T47D (cell line): ENCODE data around the gene GRID2.

Experiments
- DNase-seq, 2 experiments: peaks; one replicate each; pipeline versions ENCODE4 v3.0.0 to v3.0.0-alpha.2; 2011 to 2012; ENCODE audit warnings: low read depth in 1 of 2, low spot score in 1 of 2
- JUND ChIP-seq: IDR thresholded peaks from 2 replicates; pipeline ENCODE4 v1.6.1; 2012; ENCODE audit warnings: low read depth
- in situ Hi-C: cut with HindIII; loops from 2 replicates; pipeline ENCODE4 v1.10.0; 2016; ENCODE audit warnings: low sequenced_read_pairs, low pct_unique_long_range_greater_than_20kb

Gene GRID2

DNA sequence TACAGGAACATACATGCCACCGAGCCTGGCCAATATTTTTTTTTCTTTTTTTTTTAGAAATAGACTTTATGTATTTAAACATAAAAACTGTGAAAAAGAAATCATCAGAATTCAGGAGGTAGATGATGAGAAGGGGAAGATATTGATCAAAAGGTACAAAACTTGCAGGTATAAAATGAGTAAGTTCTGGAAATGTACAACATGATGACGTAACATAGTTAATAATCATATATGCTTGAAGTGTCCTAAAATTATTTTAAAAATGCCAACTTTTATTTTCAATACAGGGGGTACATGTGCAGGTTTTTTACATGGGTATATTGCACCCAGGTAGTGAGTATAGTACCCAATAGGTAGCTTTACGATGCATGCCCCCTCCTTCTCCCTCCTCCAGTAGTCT is 337.6 kb downstream of the GRID2 start:
- TF ChIP-seq JUND, result no peak
- in situ Hi-C loops, result no loop called here

DNA sequence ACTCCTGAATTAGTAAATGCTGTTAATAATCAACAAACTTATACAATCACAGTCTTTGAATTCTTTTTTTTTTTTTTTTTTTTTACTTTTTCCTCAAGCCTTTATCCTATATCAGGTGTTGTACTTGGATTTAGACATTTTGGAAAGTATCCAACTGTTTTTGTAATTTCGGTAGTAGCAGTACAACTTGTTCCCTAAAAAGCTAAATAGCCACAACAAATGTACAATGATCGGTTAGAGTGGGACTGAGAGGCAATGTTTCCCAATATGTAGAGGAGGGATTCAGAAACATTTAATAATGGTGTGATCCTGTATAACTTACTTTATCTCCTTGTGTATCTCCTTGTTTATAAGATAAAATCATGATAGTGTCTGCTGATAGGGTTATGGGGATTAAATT is 343.1 kb downstream of the GRID2 start:
- no peak for DNase-seq
- in situ Hi-C loops, result no loop called here
- no peak for TF ChIP-seq JUND

More for the DNA sequence above, 337.6 kb downstream of the GRID2 start:
- DNase-seq, result no peak

DNA sequence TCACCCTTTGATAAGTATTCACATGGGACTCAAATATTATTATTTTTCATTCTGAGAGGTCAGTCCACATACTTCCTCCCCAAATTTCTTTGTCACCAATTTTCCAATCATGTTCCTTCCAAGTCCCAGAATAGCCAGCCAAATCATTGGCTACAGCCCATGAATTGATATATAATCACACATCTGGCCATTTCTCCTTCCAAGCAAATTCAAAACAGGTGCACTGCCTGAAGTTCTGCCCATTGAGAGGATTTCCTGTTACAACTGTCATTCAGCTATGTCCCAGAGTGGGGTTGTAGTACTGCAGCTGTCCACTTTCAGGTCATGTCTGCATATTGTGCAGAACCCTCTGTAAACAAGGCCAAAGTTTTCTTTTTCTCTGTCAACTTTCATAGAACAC is 347.8 kb downstream of the GRID2 start:
- in situ Hi-C loops, result no loop called here
- DNase-seq, result no peak
- no peak for TF ChIP-seq JUND

DNA sequence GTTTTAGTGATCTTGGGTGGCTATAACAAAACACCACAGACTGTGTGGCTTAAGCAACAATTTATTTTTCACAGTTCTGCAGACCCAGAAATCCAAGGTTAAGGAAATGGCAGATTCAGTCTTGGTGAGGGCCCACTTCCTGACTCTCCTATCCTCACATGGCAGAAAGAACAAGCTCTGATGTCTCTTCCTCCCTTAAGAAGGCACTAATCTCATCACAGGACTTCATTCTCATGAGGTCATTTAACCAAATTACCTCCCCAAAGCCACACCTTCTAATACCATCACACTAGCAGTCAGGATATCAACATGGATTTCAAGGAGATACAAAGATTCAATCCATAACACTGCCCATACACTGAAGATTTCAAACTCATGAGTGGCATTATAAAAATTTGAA is 350.3 kb downstream of the GRID2 start:
- TF ChIP-seq JUND, result no peak
- in situ Hi-C loops, result no loop called here
- DNase-seq, result no peak

DNA sequence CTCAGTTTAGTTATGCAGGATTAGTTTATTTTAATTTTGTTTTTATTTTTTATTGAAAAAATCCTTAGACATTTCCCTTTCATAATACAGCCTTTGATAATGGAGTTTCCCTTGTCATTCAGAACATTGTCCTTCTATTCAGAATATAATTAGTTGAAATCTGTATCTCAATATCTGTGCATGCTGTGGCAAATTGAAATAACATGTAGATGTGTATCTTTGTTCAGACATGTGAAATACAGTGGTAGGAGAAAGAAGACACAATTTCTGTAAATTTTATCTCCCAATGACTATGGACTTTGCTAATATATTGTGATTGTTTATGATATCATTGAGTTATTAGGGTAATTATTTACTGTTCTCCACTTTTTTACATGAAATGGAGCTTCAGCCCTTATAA is 353.9 kb downstream of the GRID2 start:
- no peak for DNase-seq
- TF ChIP-seq JUND, result no peak
- in situ Hi-C loops, result no loop called here

DNA sequence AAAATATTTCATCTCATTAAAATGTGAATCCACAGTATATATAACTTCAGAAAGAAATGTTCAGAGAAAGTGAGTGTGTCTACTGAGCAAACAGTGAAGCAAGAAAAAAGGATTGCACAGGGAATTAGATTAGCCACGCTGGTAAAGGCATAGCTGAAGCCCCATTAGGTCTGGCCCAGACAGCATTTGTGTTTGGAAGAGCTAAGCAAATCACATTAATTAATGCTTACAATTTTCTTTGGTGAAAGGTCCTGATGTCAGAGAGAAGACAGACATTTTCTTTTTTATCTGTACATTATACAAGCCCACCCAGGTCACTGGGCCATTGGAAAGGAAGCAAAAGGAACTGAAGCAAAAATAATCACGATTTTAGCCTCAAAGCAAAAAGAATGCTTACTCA is 354.6 kb downstream of the GRID2 start:
- no peak for DNase-seq
- no peak for TF ChIP-seq JUND
- in situ Hi-C loops, result no loop called here

DNA sequence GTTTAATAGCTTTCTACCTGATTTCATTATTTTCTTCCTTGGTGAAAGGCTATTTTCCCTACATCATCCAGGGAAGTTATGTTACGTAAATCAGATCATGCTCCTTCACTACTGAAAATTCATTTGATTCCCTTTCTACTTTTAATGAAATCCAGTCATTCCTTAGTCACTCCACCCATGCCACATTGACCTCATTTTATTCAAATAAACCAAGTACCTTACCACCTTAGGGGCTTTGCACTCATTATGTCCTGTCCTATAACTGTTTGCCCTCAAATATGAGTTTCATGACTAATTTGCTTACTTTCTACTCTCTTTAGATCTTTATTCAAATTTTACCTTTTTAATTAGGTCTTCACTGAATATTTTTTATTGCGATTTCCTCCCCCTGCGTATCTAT is 374.0 kb downstream of the GRID2 start:
- TF ChIP-seq JUND, result no peak
- DNase-seq, result no peak
- in situ Hi-C loops, result no loop called here

DNA sequence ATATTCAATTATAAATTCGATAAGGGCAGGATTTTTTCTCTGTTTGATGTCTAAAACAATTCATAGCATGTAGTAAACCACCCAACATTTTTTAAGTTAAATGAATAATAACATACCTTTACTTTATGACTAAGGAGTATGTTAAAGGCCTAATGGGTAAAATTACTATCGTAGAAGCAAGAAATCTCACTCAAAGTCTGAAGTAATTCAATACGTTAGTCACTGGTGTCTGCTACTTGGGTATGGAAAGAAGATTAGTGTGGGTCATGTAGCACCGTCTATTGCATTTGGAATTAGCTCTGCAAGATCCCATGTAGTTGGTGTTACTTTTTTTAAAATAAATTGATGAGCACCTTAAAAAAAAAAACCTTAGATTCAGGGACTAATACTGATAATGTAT is 374.5 kb downstream of the GRID2 start:
- DNase-seq, result no peak
- in situ Hi-C loops, result no loop called here
- TF ChIP-seq JUND, result no peak

DNA sequence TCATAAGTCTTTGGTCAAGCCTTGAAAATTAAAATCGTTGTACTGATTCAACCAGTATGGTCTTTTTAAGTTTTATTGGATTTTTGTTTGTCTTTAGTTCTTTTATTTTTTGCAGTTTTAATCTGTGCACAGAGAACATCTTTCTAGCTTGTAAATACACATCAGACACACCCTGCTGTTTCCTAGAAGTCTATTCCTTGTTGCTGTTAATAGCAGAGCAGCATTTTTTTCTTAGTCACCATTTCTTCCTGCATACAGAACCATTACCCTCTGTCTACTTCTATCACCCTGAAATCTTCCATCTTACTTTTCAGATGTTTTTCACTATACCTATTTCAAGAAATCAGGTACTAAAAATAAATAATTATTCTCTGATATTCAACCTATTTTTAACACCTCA is 375.4 kb downstream of the GRID2 start:
- TF ChIP-seq JUND, result no peak
- in situ Hi-C loops, result no loop called here
- no peak for DNase-seq

DNA sequence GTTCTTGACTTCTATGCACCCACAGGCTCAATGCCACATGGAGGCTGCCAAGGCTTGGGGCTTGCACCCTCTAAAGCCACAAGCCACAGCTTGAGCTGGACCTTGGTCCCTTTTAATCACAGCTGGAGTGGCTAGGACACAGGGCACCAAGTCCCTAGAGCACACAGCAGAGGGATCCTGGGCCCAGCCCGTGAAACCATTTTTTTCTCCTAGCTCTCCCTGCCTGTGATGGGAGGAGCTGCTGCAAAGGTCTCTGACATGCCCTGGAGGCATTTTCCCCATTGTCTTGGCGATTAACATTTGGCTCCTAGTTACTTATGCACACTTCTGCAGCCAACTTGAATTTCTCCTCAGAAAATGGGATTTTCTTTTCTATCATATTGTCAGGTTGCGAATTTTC is 410.9 kb downstream of the GRID2 start:
- in situ Hi-C loops, result no loop called here
- TF ChIP-seq JUND, result no peak
- DNase-seq, result no peak

DNA sequence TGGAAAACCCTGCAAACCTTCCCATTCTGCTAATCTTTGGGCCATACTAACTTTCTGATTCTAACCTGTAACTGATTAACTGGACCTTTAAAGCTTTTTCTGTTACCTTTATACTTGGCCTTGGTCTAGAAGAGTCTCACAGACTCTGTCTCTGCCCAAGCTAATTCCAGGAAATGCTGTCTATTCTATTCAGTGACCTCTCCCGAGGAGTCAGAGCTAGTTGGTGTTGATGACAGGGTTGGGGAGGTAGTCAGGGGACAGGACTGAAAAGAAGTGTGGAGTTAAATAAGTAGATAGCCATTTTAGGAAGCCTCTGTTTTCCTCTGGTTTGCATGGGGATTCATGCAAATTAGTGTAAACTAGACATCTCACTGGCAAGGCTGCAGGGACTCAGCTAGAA is 429.5 kb downstream of the GRID2 start:
- DNase-seq, result no peak
- in situ Hi-C loops, result no loop called here
- no peak for TF ChIP-seq JUND

DNA sequence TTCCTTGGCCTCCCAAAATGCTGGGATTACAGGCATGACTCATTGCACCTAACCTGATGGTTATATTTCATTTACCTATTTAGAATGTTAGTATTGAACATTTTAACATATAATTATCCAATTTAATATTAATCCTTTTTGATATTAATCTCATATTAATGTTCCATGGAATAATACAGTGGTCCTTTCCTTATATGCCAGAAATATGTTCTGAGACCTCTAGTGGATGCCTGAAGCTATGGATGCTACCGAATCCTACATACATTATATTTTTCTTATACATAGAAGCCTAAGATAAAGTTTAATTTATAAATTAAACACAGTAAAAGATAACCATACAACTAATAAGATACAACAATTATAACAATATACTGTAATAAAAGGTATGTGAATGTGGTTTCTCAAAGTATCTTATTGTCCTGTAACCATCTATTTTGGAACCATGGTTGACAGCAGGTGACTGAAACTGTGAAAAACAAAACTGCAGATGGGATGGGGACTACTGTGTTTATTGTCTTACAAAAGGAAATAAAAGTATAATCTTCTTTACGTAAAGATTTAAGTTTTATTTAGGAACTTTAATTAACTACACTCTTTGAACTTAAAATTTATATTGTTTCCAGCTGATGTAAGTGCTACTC is 431.4 kb downstream of the GRID2 start:
- no peak for TF ChIP-seq JUND
- in situ Hi-C loops, result no loop called here
- DNase-seq, result no peak

DNA sequence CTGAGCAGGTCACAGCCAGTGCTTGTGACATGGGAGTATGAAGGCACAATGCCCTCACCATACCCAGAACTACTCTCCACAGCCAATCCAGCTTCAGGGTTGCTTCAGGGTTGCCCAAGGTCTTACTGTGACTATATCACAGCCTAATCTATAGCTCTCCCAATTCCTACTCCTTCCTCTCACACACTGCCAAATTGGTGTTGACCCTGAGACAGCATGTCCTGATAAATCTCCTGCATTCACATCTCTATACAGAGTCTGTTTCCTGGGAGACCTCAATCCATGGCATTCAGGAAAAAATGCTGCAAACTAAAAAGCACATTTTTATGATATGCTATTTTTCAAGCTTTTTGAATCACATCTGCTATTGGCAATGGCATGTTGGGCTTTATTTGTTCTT is 456.7 kb downstream of the GRID2 start:
- in situ Hi-C loops, result no loop called here
- no peak for DNase-seq
- no peak for TF ChIP-seq JUND

DNA sequence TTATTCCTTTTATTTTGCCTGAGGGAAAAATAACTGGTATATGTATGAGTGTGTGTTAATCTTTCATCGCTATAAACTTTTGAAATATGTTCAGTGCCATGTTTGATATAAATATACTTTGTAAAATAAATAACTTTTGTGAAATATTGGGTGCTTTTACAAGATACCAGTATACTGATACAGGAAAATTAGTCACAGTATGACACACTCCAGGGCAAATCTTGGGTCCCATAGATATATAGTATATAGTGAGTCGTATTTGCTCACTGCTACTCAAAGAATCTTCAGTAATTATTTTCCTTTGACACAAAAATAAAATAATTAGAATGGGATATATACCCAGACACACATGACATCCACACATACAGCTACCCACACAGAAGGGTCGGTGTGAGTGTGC is 472.3 kb downstream of the GRID2 start:
- no peak for TF ChIP-seq JUND
- no peak for DNase-seq
- in situ Hi-C loops, result no loop called here
